K562 (cell line): ENCODE results near the gene SLC5A10. TPM values are rescaled to one million over a fixed set of nuclear protein-coding genes. Genes with fewer than 3 reads are reported as not detected.

Source experiments
- ATAC-seq: fragments of 200-7000 bp; cut with Tn5 transposase; 3 replicates; pipeline ENCODE4 v1.9.1; 2020; ENCODE audit warnings: moderate library complexity
- BruUV-seq: library from RNA; stranded (reverse); fragments of 400-500 nt; replicated peaks from 2 replicates; lab custom pipeline; 2021; lab: Mats Ljungman, UMichigan
- CTCF ChIA-PET: fragments of 300-600 bp; formaldehyde crosslinking; extraction: SDS; loops from one replicate; lab custom pipeline; 2021; ENCODE audit warnings: low intra/inter-chr PET ratio; lab: Yijun Ruan, JAX
- POLR2A ChIA-PET: fragments of 300-600, 350-650 bp; sonication (Branson Sonifier 250); formaldehyde crosslinking; extraction: SDS; loops from one replicate; lab custom pipeline; 2021; ENCODE audit warnings: antibody characterized with exemption, inconsistent platforms; lab: Yijun Ruan, JAX
- DNase-seq, 4 experiments: peaks; one replicate each; pipeline versions ENCODE4 v3.0.0 to v3.0.0-alpha.2; 2011 to 2018; ENCODE audit warnings: low spot score in 3 of 4, mixed read lengths in 3 of 4; ENCODE audit errors: extremely low read depth in 1 of 4
- FAIRE-seq: peaks from 2 replicates; lab custom pipeline; 2011; peaks lifted over from hg19 to GRCh38; lab: Jason Lieb, UNC
- H2AFZ ChIP-seq: 2 replicates; pipeline ENCODE4 v1.6.0; 2011; ENCODE audit warnings: low read depth, low read length, control low read depth, inconsistent platforms
- H3K27ac ChIP-seq: fragments of 200-600 bp; 3 replicates; pipeline ENCODE4 v1.8.0; 2011; ENCODE audit warnings: low read depth, mild to moderate bottlenecking, control low read depth, inconsistent platforms, low read length, moderate library complexity, mixed read lengths; ENCODE audit errors: extremely low read depth
- H3K27me3 ChIP-seq, 2 experiments: fragments of 300-600 bp in 1 of 2; 2 replicates in 1 of 2; 3 replicates in 1 of 2; pipeline versions ENCODE4 v1.6.0 to v1.8.0; 2011; ENCODE audit warnings: inconsistent platforms in 2 of 2, low read length in 2 of 2, mild to moderate bottlenecking in 1 of 2, mixed read lengths in 1 of 2, moderate library complexity in 1 of 2; ENCODE audit not compliant: control insufficient read depth in 2 of 2, insufficient read depth in 2 of 2
- H3K36me3 ChIP-seq: fragments of 300-600 bp; 3 replicates; pipeline ENCODE4 v1.8.0; 2011; ENCODE audit warnings: mild to moderate bottlenecking, low read length, inconsistent platforms; ENCODE audit not compliant: control insufficient read depth, insufficient read depth
- H3K4me1 ChIP-seq, 2 experiments: fragments of 200-600 bp in 1 of 2; replicated peaks in 1 of 2; 2 replicates in 1 of 2; 3 replicates in 1 of 2; pipeline versions ENCODE4 v1.5.1 to v1.8.0; 2011; ENCODE audit warnings: inconsistent platforms in 2 of 2, low read length in 2 of 2, mild to moderate bottlenecking in 1 of 2, mixed read lengths in 1 of 2, moderate library complexity in 1 of 2; ENCODE audit not compliant: control insufficient read depth in 2 of 2, insufficient read depth in 2 of 2
- H3K4me2 ChIP-seq: 2 replicates; pipeline ENCODE4 v1.6.1; 2011; ENCODE audit warnings: low read length, control low read depth, inconsistent platforms, mixed read lengths; ENCODE audit not compliant: insufficient read depth
- H3K4me3 ChIP-seq: fragments of 200-600 bp; sonication (generic), shearing (Covaris generic); 2 replicates; pipeline ENCODE4 v1.5.1; 2016; ENCODE audit warnings: control low read depth, inconsistent platforms
- H3K79me2 ChIP-seq: fragments of 200-600 bp; 3 replicates; pipeline ENCODE4 v1.8.0; 2011; ENCODE audit warnings: low read length, inconsistent platforms; ENCODE audit not compliant: control insufficient read depth, insufficient read depth
- H3K9ac ChIP-seq, 2 experiments: 2 replicates each; pipeline versions ENCODE4 v1.6.0 to v1.6.1; 2011; ENCODE audit warnings: low read depth in 2 of 2, low read length in 2 of 2, control low read depth in 1 of 2, inconsistent platforms in 1 of 2, mild to moderate bottlenecking in 1 of 2, mixed read lengths in 1 of 2; ENCODE audit not compliant: insufficient read depth in 1 of 2
- H3K9me1 ChIP-seq: one replicate; pipeline ENCODE4 v1.6.0; 2011; ENCODE audit warnings: inconsistent platforms, mild to moderate bottlenecking, low read length, moderate library complexity; ENCODE audit not compliant: control insufficient read depth, insufficient read depth
- H3K9me3 ChIP-seq: replicated peaks from 2 replicates; pipeline ENCODE4 v1.5.1; 2011; ENCODE audit warnings: low read depth, low read length, inconsistent platforms; ENCODE audit not compliant: control insufficient read depth, insufficient read depth
- H4K20me1 ChIP-seq: replicated peaks from 2 replicates; pipeline ENCODE4 v1.6.1; 2011; ENCODE audit warnings: low read length, inconsistent platforms, mixed read lengths; ENCODE audit not compliant: control insufficient read depth, insufficient read depth
- CTBP1 ChIP-seq: fragments of 450-650 bp; IDR thresholded peaks from 2 replicates; pipeline ENCODE4 v1.6.1; 2016; ENCODE audit warnings: borderline replicate concordance
- EGR1 ChIP-seq: fragments of 450-650 bp; conservative IDR thresholded peaks from 2 replicates; pipeline ENCODE4 v1.6.1; 2017; ENCODE audit warnings: mild to moderate bottlenecking
- FOXK2 ChIP-seq, 2 experiments: fragments of 450-650 bp; IDR thresholded peaks in 1 of 2; conservative IDR thresholded peaks in 1 of 2; 2 replicates each; pipeline ENCODE4 v1.6.1; 2016; ENCODE audit warnings: low read depth in 2 of 2, mild to moderate bottlenecking in 1 of 2
- GATAD2A ChIP-seq: fragments of 450-650 bp; IDR thresholded peaks from 2 replicates; pipeline ENCODE4 v1.6.1; 2017
- MECOM ChIP-seq: fragments of 250-450 bp; sonication (Bioruptor Pico); IDR thresholded peaks from 2 replicates; pipeline ENCODE4 v1.8.0; 2022; ENCODE audit warnings: inconsistent platforms
- TAF9B ChIP-seq: fragments of 450-650 bp; IDR thresholded peaks from 2 replicates; pipeline ENCODE4 v1.6.1; 2018; ENCODE audit warnings: mild to moderate bottlenecking; ENCODE audit not compliant: partially characterized antibody
- USF1 ChIP-seq: sonication (generic); formaldehyde crosslinking; IDR thresholded peaks from 2 replicates; pipeline ENCODE4 v1.9.0; 2022; ENCODE audit warnings: mild to moderate bottlenecking, missing genetic modification reagents
- XRCC3 ChIP-seq: fragments of 450-650 bp; IDR thresholded peaks from 2 replicates; pipeline ENCODE4 v1.6.1; 2017; ENCODE audit warnings: mild to moderate bottlenecking, moderate library complexity
- WGBS: fragments of 100-300 bp; shearing (Covaris generic); methylation state at CpG from one replicate; pipeline ENCODE4 v1.1.6; 2016; ENCODE audit warnings: low coverage, mixed read lengths; ENCODE audit not compliant: insufficient coverage; ENCODE audit errors: missing lambda C conversion rate; 5-methylcytosine and 5-hydroxymethylcytosine counted together
- in situ Hi-C: fragments of 300-500 bp; cut with MboI; formaldehyde crosslinking; loops from 4 replicates; pipeline ENCODE4 v1.15.0; 2018; ENCODE audit warnings: inconsistent platforms, mixed read lengths
- intact Hi-C: fragments of 100-400 bp; cut with micrococcal nuclease; formaldehyde crosslinking; loops from 2 replicates; pipeline ENCODE4 v1.14.2; 2022
- polyA plus RNA-seq, 8 experiments: library from polyadenylated mRNA; depleted of rRNA in 4 of 8; stranded (reverse) in 5 of 8; unstranded in 3 of 8; fragments of >200 nt; fragmentation: Nextera tagmentation in 2 of 8; fragmentation: Illumina TruSeq in 1 of 8; extraction: Ambion mirVana in 2 of 8; extraction: Trizol in 1 of 8; gene quantifications; 2 replicates each; pipeline versions ENCODE4 v1.2.1 to v1.2.3, GENCODE V29; 2011 to 2014; ENCODE audit warnings: inconsistent platforms in 1 of 8, missing spikeins in 1 of 8
- total RNA-seq, 7 experiments: library from RNA; depleted of rRNA in 6 of 7; stranded (reverse); fragments of >200 nt in 6 of 7; fragmentation: Illumina TruSeq in 2 of 7; extraction: Trizol in 2 of 7; gene quantifications; 2 replicates each; pipeline versions ENCODE4 v1.2.1 to v1.2.3, GENCODE V29; 2011 to 2021; ENCODE audit warnings: low replicate concordance in 1 of 7
- TF ChIP-seq, protein P1 (sequence below): fragments of 250-450 bp; sonication (Bioruptor Pico); IDR thresholded peaks from 2 replicates; pipeline ENCODE4 v1.5.0; 2021
- TF ChIP-seq, protein P2 (sequence below): fragments of 450-650 bp; formaldehyde crosslinking; IDR thresholded peaks from 2 replicates; pipeline ENCODE4 v1.4.0; 2020; ENCODE audit warnings: mild to moderate bottlenecking

SLC5A10 gene
- total and polyA plus RNA-seq, 9 of the 15 experiments (the other 6 are each of a cell fraction or from before 2014, with no cell fraction given) = 0.03 to 0.09 (median 0.03) TPM; not detected in 5

- no peak for ATAC-seq
- Histone ChIP-seq H3K9me1 (no peaks in the 10 kb centered on the region), H3K27ac (no peak overlapping the region), H3K4me3 (no peak overlapping the region), H3K36me3 (no peaks in the 10 kb centered on the region), H3K27me3 (no peaks in the 10 kb centered on the region)
- in situ Hi-C loops = no loop called here
- 18% methylated on average over 11 of the region's 11 CpGs for whole genome bisulfite sequencing
- no peak for TF ChIP-seq TAF9B
- 0 out of 2 replicates have a peak, but pooled peaks have one; percentile 18 for TF ChIP-seq CTBP1
- TF ChIP-seq, protein P1, sequence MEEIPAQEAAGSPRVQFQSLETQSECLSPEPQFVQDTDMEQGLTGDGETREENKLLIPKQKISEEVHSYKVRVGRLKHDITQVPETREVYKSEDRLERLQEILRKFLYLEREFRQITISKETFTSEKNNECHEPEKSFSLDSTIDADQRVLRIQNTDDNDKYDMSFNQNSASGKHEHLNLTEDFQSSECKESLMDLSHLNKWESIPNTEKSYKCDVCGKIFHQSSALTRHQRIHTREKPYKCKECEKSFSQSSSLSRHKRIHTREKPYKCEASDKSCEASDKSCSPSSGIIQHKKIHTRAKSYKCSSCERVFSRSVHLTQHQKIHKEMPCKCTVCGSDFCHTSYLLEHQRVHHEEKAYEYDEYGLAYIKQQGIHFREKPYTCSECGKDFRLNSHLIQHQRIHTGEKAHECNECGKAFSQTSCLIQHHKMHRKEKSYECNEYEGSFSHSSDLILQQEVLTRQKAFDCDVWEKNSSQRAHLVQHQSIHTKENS (CRISPR knock-in tag) = no peak
- TF ChIP-seq EGR1 = 0 out of 2 replicates have a peak, but pooled peaks have one; percentile 12
- TF ChIP-seq GATAD2A = no peak
- no peak for TF ChIP-seq USF1 (CRISPR knock-in tag)
- TF ChIP-seq XRCC3 = no peak
- TF ChIP-seq MECOM (CRISPR knock-in tag) = no peak
- TF ChIP-seq, protein P2, sequence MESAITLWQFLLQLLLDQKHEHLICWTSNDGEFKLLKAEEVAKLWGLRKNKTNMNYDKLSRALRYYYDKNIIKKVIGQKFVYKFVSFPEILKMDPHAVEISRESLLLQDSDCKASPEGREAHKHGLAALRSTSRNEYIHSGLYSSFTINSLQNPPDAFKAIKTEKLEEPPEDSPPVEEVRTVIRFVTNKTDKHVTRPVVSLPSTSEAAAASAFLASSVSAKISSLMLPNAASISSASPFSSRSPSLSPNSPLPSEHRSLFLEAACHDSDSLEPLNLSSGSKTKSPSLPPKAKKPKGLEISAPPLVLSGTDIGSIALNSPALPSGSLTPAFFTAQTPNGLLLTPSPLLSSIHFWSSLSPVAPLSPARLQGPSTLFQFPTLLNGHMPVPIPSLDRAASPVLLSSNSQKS (CRISPR knock-in tag) = no peak
- peak; percentile 38 to 49; a peak in 2 of 4 replicates for TF ChIP-seq FOXK2 (conservative IDR thresholded peaks at IDR 0.05 in 1 of 2, IDR thresholded peaks at IDR 0.05 in 1 of 2; ENCODE audit: low read depth in 2 of 2)
- TF ChIP-seq, all 486 proteins: peak for 3
- intact Hi-C loops = no loop called here
- ChIA-PET POLR2A (no interaction called here), CTCF (no interaction called here)
- peak overlapping the region in 1 of 2 experiments; percentile 45; a peak in 1 of 4 replicates for H3K9ac ChIP-seq
- no TSS peak for BruUV-seq
- no peaks in the 10 kb centered on the region for H4K20me1 ChIP-seq
- H3K79me2 ChIP-seq = no peaks in the 10 kb centered on the region
- DNase-seq (no peak), FAIRE-seq (no peak)
- no peak overlapping the region for H3K4me2 ChIP-seq
- peaks cover 0 to 12% of the 10 kb centered on the region in 2 experiments; a peak in 3 of 5 replicates for H3K4me1 ChIP-seq
- no peak overlapping the region for H2AFZ ChIP-seq
- no peaks in the 10 kb centered on the region for H3K9me3 ChIP-seq
These were observed 59.0 kb downstream of the SLC5A10 start for GRCh38 chr17:19010729-19011505.
